SK-N-SH (cell line): ENCODE data around the gene ACTR6. TPM values are rescaled to one million over a fixed set of nuclear protein-coding genes. Genes with fewer than 3 reads are reported as not detected.
A peak's percentile ranks its signal among the peaks of the same experiment; 100 is the strongest.

Source experiments
- CTCF ChIA-PET: fragments of 300-600, 350-600 bp; formaldehyde crosslinking; extraction: SDS; loops from one replicate; lab custom pipeline; 2021; lab: Yijun Ruan, JAX
- POLR2A ChIA-PET: fragments of 350-600 bp; sonication (Branson Sonifier 250); formaldehyde crosslinking; extraction: SDS; loops from one replicate; lab custom pipeline; 2020; ENCODE audit warnings: antibody characterized with exemption, inconsistent platforms; lab: Yijun Ruan, JAX
- DNase-seq: peaks from one replicate; pipeline ENCODE4 v3.0.0; 2012
- H2AFZ ChIP-seq: fragments of 200-600 bp; sonication (generic); 2 replicates; pipeline ENCODE4 v1.8.1; 2016; ENCODE audit warnings: antibody characterized with exemption, mild to moderate bottlenecking, low read depth
- H3F3A ChIP-seq: fragments of 200-600 bp; sonication (generic); replicated peaks from 2 replicates; pipeline ENCODE3; 2016; ENCODE audit warnings: antibody characterized with exemption, mild to moderate bottlenecking; ENCODE audit not compliant: insufficient read depth
- H3K27ac ChIP-seq, 2 experiments: fragments of 200-500 bp in 1 of 2; fragments of 200-600 bp in 1 of 2; sonication (Bioruptor generic) in 1 of 2; sonication (generic), shearing (Covaris generic) in 1 of 2; 2 replicates each; pipeline versions ENCODE4 v1.5.1 to v1.6.1; 2014 to 2016; ENCODE audit warnings: low read depth in 2 of 2, inconsistent platforms in 1 of 2, low read length in 1 of 2, mild to moderate bottlenecking in 1 of 2, mixed read lengths in 1 of 2
- H3K27me3 ChIP-seq: fragments of 200-600 bp; sonication (generic), shearing (Covaris generic); 2 replicates; pipeline ENCODE4 v1.6.1; 2016; ENCODE audit warnings: mixed run types; ENCODE audit not compliant: insufficient read depth
- H3K36me3 ChIP-seq, 2 experiments: fragments of 200-500 bp in 1 of 2; fragments of 200-600 bp in 1 of 2; sonication (Bioruptor generic) in 1 of 2; sonication (generic) in 1 of 2; replicated peaks in 1 of 2; 2 replicates each; pipeline versions ENCODE3 to v1.5.1; 2014 to 2016; ENCODE audit warnings: low read length in 1 of 2, mild to moderate bottlenecking in 1 of 2; ENCODE audit not compliant: insufficient read depth in 2 of 2, control insufficient read depth in 1 of 2
- H3K4me1 ChIP-seq, 2 experiments: fragments of 200-500 bp in 1 of 2; fragments of 200-600 bp in 1 of 2; sonication (Bioruptor generic) in 1 of 2; sonication (generic), shearing (Covaris generic) in 1 of 2; 2 replicates each; pipeline versions ENCODE4 v1.5.1 to v1.6.1; 2014 to 2016; ENCODE audit warnings: low read depth in 1 of 2, low read length in 1 of 2, mixed run types in 1 of 2; ENCODE audit not compliant: insufficient read depth in 2 of 2, control insufficient read depth in 1 of 2
- H3K4me2 ChIP-seq: fragments of 200-600 bp; sonication (generic), shearing (Covaris generic); 2 replicates; pipeline ENCODE4 v1.6.1; 2017; ENCODE audit warnings: mixed run types
- H3K4me3 ChIP-seq, 2 experiments: fragments of 200-500 bp in 1 of 2; fragments of 200-600 bp in 1 of 2; sonication (Bioruptor generic) in 1 of 2; sonication (generic), shearing (Covaris generic) in 1 of 2; 2 replicates each; pipeline versions ENCODE4 v1.5.1 to v1.8.1; 2014 to 2016; ENCODE audit warnings: low read depth in 2 of 2, inconsistent platforms in 1 of 2, low read length in 1 of 2, mild to moderate bottlenecking in 1 of 2, mixed read lengths in 1 of 2, moderate library complexity in 1 of 2
- H3K79me2 ChIP-seq: fragments of 200-600 bp; sonication (generic); 2 replicates; pipeline ENCODE4 v1.8.1; 2017; ENCODE audit warnings: mild to moderate bottlenecking; ENCODE audit not compliant: insufficient read depth
- H3K9ac ChIP-seq: fragments of 200-600 bp; sonication (generic); 2 replicates; pipeline ENCODE4 v1.6.1; 2017; ENCODE audit warnings: mixed run types
- H3K9me2 ChIP-seq: fragments of 200-600 bp; sonication (generic); 2 replicates; pipeline ENCODE4 v1.6.1; 2017; ENCODE audit warnings: mixed run types
- H3K9me3 ChIP-seq: fragments of 200-600 bp; sonication (generic); 2 replicates; pipeline ENCODE4 v1.6.1; 2017; ENCODE audit warnings: mixed run types, mild to moderate bottlenecking, moderate library complexity
- H4K20me1 ChIP-seq: fragments of 200-600 bp; sonication (generic); 2 replicates; pipeline ENCODE4 v1.6.1; 2017; ENCODE audit warnings: mild to moderate bottlenecking, mixed run types; ENCODE audit not compliant: insufficient read depth
- CHD2 ChIP-seq: fragments of 150-350 bp; IDR thresholded peaks from 2 replicates; pipeline ENCODE4 v1.6.1; 2018; ENCODE audit warnings: low read length; ENCODE audit not compliant: partially characterized antibody
- EP300 ChIP-seq, 2 experiments: IDR thresholded peaks; 2 replicates each; pipeline versions ENCODE4 v1.4.0 to v1.6.1; 2012; ENCODE audit warnings: borderline replicate concordance in 1 of 2, low read depth in 1 of 2, low read length in 1 of 2
- FOSL2 ChIP-seq: IDR thresholded peaks from 2 replicates; pipeline ENCODE4 v1.4.0; 2012; ENCODE audit warnings: low read depth, mild to moderate bottlenecking, moderate library complexity, borderline replicate concordance
- FOXJ3 ChIP-seq: sonication (generic); formaldehyde crosslinking; IDR thresholded peaks from 2 replicates; pipeline ENCODE4 v1.5.1; 2020; ENCODE audit warnings: mild to moderate bottlenecking, missing genetic modification reagents
- FOXM1 ChIP-seq: IDR thresholded peaks from 2 replicates; pipeline ENCODE4 v1.4.0; 2012; ENCODE audit warnings: low read depth, mild to moderate bottlenecking
- GATA2 ChIP-seq: sonication (generic); formaldehyde crosslinking; IDR thresholded peaks from 2 replicates; pipeline ENCODE4 v1.5.0; 2020; ENCODE audit warnings: mild to moderate bottlenecking, missing genetic modification reagents
- MXI1 ChIP-seq: IDR thresholded peaks from 2 replicates; pipeline ENCODE4 v1.6.1; 2012; ENCODE audit warnings: mild to moderate bottlenecking, low read depth, low read length, improper control_type of control experiment
- NFIC ChIP-seq: IDR thresholded peaks from 2 replicates; pipeline ENCODE4 v1.4.0; 2012; ENCODE audit warnings: borderline replicate concordance
- POLR2AphosphoS5 ChIP-seq: IDR thresholded peaks from 2 replicates; pipeline ENCODE4 v1.6.1; 2012; ENCODE audit warnings: low read depth, low read length
- RAD21 ChIP-seq: IDR thresholded peaks from 2 replicates; pipeline ENCODE4 v1.6.1; 2012; ENCODE audit warnings: mild to moderate bottlenecking, low read length
- RCOR1 ChIP-seq: fragments of 150-350 bp; IDR thresholded peaks from 2 replicates; pipeline ENCODE4 v1.6.1; 2017; ENCODE audit warnings: antibody characterized with exemption, low read length
- RFX5 ChIP-seq: IDR thresholded peaks from 2 replicates; pipeline ENCODE4 v1.6.1; 2012; ENCODE audit warnings: mild to moderate bottlenecking, improper control_type of control experiment, low read length
- RXRA ChIP-seq: IDR thresholded peaks from 2 replicates; pipeline ENCODE4 v1.4.0; 2012; ENCODE audit warnings: low read depth, mild to moderate bottlenecking, borderline replicate concordance
- SIN3A ChIP-seq: IDR thresholded peaks from 2 replicates; pipeline ENCODE4 v1.6.1; 2012; ENCODE audit warnings: low read depth, mild to moderate bottlenecking, low read length, moderate library complexity, borderline replicate concordance
- TAF1 ChIP-seq: IDR thresholded peaks from 2 replicates; pipeline ENCODE4 v1.6.1; 2012; ENCODE audit warnings: low read depth, mild to moderate bottlenecking, low read length, moderate library complexity, borderline replicate concordance
- TEAD4 ChIP-seq: IDR thresholded peaks from 2 replicates; pipeline ENCODE4 v1.4.0; 2012; ENCODE audit warnings: mild to moderate bottlenecking, borderline replicate concordance; ENCODE audit not compliant: insufficient read depth
- WGBS: methylation state at CpG from one replicate; pipeline ENCODE4 v1.1.6; 2017; ENCODE audit warnings: low lambda C conversion rate; 5-methylcytosine and 5-hydroxymethylcytosine counted together
- polyA plus RNA-seq, 3 experiments: library from polyadenylated mRNA; depleted of rRNA; stranded (reverse); fragments of >200 nt; gene quantifications; 2 replicates each; pipeline ENCODE4 v1.2.3, GENCODE V29; 2012
- TF ChIP-seq, protein P1 (sequence below): IDR thresholded peaks from 2 replicates; pipeline ENCODE4; 2012
- TF ChIP-seq, protein P2 (sequence below): fragments of 150-350 bp; IDR thresholded peaks from 2 replicates; pipeline ENCODE4 v1.6.1; 2016; ENCODE audit warnings: mild to moderate bottlenecking, low read depth, low read length
- TF ChIP-seq, protein P3 (sequence below): fragments of 200-600 bp; sonication (generic); IDR thresholded peaks from 2 replicates; pipeline ENCODE4 v1.6.1; 2017; ENCODE audit warnings: antibody characterized with exemption, mild to moderate bottlenecking, moderate library complexity

ACTR6 gene
- polyA plus RNA-seq, 1 of the 3 experiments (the other 2 are of a cell fraction) = 21.5 TPM

DNA sequence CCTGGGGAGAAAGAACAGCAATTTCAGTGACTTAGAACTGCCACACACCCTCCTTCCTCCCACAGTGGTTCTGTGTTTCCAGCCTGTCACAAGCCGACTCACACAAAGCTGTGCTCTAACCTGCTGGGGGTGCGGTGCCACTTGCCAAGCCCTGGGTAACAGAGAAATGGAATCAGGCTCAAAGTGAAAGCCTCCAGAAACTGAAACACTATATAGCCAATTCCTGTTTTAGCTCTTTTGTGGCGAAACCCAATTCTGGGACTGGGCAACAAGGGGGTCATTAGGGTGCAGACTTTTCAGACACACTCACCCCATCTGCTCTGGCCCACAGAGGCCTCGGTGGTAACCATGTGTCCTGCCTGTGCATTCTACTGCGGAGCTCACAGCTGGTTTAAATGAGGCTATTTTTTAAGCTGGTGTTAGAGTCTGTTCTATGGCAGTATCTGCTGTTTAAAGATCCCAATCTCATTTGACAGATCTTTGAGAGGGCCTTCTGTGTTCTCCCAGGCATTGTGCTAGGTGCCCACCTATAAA, 15.2 kb upstream of the ACTR6 start:
- Histone ChIP-seq H3K9me2 (no peaks in the 10 kb centered on the region), H3F3A (no peaks in the 10 kb centered on the region), H3K9me3 (no peaks in the 10 kb centered on the region), H4K20me1 (no peaks in the 10 kb centered on the region), H3K36me3 (peaks cover 0 to 2% of the 10 kb centered on the region in 2 experiments), H3K27ac (peak overlapping the region in 1 of 2 experiments; percentile 80; a peak in 2 of 4 replicates), H3K4me1 (peaks cover 0 to 16% of the 10 kb centered on the region in 2 experiments; a peak in 2 of 4 replicates), H3K9ac (no peak overlapping the region), H2AFZ (no peak overlapping the region; the same call in 1 of the 2 replicates), H3K4me3 (no peak overlapping the region), H3K4me2 (no peak overlapping the region), H3K79me2 (no peaks in the 10 kb centered on the region), H3K27me3 (no peaks in the 10 kb centered on the region)
- ChIA-PET CTCF (interaction anchor here (0.7 to 1.7 kb wide), 9 partner anchors 9 to 163 kb away, joined by 3 to 9 read pairs (median 5); partner anchors contain the start of gene ACTR6), POLR2A (interaction anchor here (1.0 to 1.1 kb wide), 2 partner anchors 15 to 22 kb away, joined by 4 to 8 read pairs; partner anchors contain the start of gene ACTR6)
- 56% methylated on average over 5 of the region's 5 CpGs for WGBS
- TF ChIP-seq CHD2 (peak; percentile 52), FOXJ3 (CRISPR knock-in tag) (no peak), RXRA (no peak), EP300 (IDR thresholded peaks at IDR 0.05; ENCODE audit: borderline replicate concordance in 1 of 2, low read depth in 1 of 2, low read length in 1 of 2) (peak in 1 of 2 experiments; percentile 53; a peak in 1 of 4 replicates), TAF1 (no peak), MXI1 (peak; percentile 86), RCOR1 (peak; percentile 50; the same call in 1 of the 2 replicates), GATA2 (CRISPR knock-in tag) (peak; percentile 83), RAD21 (0 out of 2 replicates have a peak, but pooled peaks have one; percentile 7), FOXM1 (no peak)
- TF ChIP-seq, protein P1, sequence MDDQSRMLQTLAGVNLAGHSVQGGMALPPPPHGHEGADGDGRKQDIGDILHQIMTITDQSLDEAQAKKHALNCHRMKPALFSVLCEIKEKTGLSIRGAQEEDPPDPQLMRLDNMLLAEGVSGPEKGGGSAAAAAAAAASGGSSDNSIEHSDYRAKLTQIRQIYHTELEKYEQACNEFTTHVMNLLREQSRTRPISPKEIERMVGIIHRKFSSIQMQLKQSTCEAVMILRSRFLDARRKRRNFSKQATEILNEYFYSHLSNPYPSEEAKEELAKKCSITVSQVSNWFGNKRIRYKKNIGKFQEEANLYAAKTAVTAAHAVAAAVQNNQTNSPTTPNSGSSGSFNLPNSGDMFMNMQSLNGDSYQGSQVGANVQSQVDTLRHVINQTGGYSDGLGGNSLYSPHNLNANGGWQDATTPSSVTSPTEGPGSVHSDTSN = no peak
- TF ChIP-seq, protein P2, sequence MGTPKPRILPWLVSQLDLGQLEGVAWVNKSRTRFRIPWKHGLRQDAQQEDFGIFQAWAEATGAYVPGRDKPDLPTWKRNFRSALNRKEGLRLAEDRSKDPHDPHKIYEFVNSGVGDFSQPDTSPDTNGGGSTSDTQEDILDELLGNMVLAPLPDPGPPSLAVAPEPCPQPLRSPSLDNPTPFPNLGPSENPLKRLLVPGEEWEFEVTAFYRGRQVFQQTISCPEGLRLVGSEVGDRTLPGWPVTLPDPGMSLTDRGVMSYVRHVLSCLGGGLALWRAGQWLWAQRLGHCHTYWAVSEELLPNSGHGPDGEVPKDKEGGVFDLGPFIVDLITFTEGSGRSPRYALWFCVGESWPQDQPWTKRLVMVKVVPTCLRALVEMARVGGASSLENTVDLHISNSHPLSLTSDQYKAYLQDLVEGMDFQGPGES = no peak
- DNase-seq = peak; percentile 60

DNA sequence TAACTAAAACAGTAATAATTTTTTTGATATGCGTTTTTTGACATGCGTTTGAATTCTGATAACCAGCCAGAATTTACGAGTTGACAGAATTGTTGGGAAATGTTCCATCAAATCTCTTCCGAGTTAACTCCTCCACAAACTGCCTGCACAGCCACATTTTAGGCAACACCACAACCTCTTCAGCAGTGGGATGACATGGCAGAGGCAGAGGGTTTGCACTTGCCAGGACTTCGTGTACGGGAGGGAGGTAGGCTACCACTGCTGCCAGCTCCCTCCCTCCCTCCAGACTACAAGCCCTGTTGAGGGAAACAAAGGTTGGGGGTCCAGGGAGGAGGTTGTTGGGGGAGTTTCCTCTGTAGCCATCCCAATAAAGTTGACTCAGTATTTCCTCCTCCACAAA, 14.5 kb upstream of the ACTR6 start:
- Histone ChIP-seq H3K4me3 (no peak overlapping the region), H3K9ac (no peak overlapping the region), H3F3A (no peaks in the 10 kb centered on the region), H3K27me3 (no peaks in the 10 kb centered on the region), H3K4me1 (peaks cover 0 to 16% of the 10 kb centered on the region in 2 experiments; a peak in 2 of 4 replicates), H3K9me3 (no peaks in the 10 kb centered on the region), H3K4me2 (no peak overlapping the region), H3K36me3 (peaks cover 0 to 2% of the 10 kb centered on the region in 2 experiments), H3K9me2 (no peaks in the 10 kb centered on the region), H3K27ac (peak overlapping the region in 1 of 2 experiments; percentile 80; a peak in 2 of 4 replicates), H4K20me1 (no peaks in the 10 kb centered on the region), H2AFZ (no peak overlapping the region), H3K79me2 (no peaks in the 10 kb centered on the region)
- TF ChIP-seq POLR2AphosphoS5 = no peak
- TF ChIP-seq GATA2 (CRISPR knock-in tag) = no peak
- TF ChIP-seq RCOR1 = no peak
- TF ChIP-seq MXI1 = no peak
- no peak for TF ChIP-seq FOSL2
- no peak for TF ChIP-seq TEAD4
- TF ChIP-seq FOXJ3 (CRISPR knock-in tag) = no peak
- TF ChIP-seq SIN3A = no peak
- TF ChIP-seq NFIC = no peak
- no peak for TF ChIP-seq FOXM1
- TF ChIP-seq, protein P1 = no peak
- no peak for TF ChIP-seq RFX5
- TF ChIP-seq TAF1 = no peak
- TF ChIP-seq, protein P3, sequence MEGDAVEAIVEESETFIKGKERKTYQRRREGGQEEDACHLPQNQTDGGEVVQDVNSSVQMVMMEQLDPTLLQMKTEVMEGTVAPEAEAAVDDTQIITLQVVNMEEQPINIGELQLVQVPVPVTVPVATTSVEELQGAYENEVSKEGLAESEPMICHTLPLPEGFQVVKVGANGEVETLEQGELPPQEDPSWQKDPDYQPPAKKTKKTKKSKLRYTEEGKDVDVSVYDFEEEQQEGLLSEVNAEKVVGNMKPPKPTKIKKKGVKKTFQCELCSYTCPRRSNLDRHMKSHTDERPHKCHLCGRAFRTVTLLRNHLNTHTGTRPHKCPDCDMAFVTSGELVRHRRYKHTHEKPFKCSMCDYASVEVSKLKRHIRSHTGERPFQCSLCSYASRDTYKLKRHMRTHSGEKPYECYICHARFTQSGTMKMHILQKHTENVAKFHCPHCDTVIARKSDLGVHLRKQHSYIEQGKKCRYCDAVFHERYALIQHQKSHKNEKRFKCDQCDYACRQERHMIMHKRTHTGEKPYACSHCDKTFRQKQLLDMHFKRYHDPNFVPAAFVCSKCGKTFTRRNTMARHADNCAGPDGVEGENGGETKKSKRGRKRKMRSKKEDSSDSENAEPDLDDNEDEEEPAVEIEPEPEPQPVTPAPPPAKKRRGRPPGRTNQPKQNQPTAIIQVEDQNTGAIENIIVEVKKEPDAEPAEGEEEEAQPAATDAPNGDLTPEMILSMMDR = no peak
- no peak for TF ChIP-seq EP300 (IDR thresholded peaks at IDR 0.05; ENCODE audit: borderline replicate concordance in 1 of 2, low read depth in 1 of 2, low read length in 1 of 2)
- WGBS = 89% methylated on average over 5 of the region's 6 CpGs
- ChIA-PET POLR2A (interaction anchor here (1.1 kb wide), 1 partner anchor 15 kb away, joined by 8 read pairs; the partner anchor contains the start of gene ACTR6), CTCF (interaction anchor here (0.7 to 1.7 kb wide), 6 partner anchors 10 to 162 kb away, joined by 3 to 9 read pairs (median 5); partner anchors contain the start of gene ACTR6)
- no peak for DNase-seq
